ENCODE measurements around the gene SEC61B.

- no peak for TF ChIP-seq CTCF (IDR thresholded peaks at IDR 0.05)
- TF ChIP-seq POLR2A (IDR thresholded peaks at IDR 0.05), result no peak
These were observed 38.0 kb upstream of the SEC61B start for GRCh38 chr9:99184110-99184474.
